ENCODE results near the gene METAP1D.

GRCh38 chr2:172079416-172079815, 79.7 kb downstream of the METAP1D start:
- TF ChIP-seq POLR2AphosphoS5 (IDR thresholded peaks at IDR 0.05; ENCODE audit: low read depth) (no peak), GABPA (IDR thresholded peaks at IDR 0.05; ENCODE audit: low read depth) (no peak)
- TF ChIP-seq, protein P1, sequence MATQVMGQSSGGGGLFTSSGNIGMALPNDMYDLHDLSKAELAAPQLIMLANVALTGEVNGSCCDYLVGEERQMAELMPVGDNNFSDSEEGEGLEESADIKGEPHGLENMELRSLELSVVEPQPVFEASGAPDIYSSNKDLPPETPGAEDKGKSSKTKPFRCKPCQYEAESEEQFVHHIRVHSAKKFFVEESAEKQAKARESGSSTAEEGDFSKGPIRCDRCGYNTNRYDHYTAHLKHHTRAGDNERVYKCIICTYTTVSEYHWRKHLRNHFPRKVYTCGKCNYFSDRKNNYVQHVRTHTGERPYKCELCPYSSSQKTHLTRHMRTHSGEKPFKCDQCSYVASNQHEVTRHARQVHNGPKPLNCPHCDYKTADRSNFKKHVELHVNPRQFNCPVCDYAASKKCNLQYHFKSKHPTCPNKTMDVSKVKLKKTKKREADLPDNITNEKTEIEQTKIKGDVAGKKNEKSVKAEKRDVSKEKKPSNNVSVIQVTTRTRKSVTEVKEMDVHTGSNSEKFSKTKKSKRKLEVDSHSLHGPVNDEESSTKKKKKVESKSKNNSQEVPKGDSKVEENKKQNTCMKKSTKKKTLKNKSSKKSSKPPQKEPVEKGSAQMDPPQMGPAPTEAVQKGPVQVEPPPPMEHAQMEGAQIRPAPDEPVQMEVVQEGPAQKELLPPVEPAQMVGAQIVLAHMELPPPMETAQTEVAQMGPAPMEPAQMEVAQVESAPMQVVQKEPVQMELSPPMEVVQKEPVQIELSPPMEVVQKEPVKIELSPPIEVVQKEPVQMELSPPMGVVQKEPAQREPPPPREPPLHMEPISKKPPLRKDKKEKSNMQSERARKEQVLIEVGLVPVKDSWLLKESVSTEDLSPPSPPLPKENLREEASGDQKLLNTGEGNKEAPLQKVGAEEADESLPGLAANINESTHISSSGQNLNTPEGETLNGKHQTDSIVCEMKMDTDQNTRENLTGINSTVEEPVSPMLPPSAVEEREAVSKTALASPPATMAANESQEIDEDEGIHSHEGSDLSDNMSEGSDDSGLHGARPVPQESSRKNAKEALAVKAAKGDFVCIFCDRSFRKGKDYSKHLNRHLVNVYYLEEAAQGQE (IDR thresholded peaks at IDR 0.05; ENCODE audit: insufficient replicate concordance, low read depth): no peak
- TF ChIP-seq, protein P2, sequence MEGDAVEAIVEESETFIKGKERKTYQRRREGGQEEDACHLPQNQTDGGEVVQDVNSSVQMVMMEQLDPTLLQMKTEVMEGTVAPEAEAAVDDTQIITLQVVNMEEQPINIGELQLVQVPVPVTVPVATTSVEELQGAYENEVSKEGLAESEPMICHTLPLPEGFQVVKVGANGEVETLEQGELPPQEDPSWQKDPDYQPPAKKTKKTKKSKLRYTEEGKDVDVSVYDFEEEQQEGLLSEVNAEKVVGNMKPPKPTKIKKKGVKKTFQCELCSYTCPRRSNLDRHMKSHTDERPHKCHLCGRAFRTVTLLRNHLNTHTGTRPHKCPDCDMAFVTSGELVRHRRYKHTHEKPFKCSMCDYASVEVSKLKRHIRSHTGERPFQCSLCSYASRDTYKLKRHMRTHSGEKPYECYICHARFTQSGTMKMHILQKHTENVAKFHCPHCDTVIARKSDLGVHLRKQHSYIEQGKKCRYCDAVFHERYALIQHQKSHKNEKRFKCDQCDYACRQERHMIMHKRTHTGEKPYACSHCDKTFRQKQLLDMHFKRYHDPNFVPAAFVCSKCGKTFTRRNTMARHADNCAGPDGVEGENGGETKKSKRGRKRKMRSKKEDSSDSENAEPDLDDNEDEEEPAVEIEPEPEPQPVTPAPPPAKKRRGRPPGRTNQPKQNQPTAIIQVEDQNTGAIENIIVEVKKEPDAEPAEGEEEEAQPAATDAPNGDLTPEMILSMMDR (IDR thresholded peaks at IDR 0.05; ENCODE audit: insufficient read depth, low read length): no peak

Measured in HL-60 (cell line).